Uterus (tissue), 2 donors: ENCODE results near the gene TXNIP.

Source experiments
- POLR2A ChIP-seq, 2 donors: fragments of 450-650 bp; IDR thresholded peaks; one replicate each; pipeline ENCODE4 v1.6.1; 2016; ENCODE audit warnings: antibody characterized with exemption in 2 of 2, mild to moderate bottlenecking in 1 of 2, moderate library complexity in 1 of 2
- TF ChIP-seq, protein P1 (sequence below), 4 experiments: fragments of 200-600 bp in 2 of 4; fragments of 450-650 bp in 2 of 4; sonication (generic) in 2 of 4; IDR thresholded peaks; one replicate each; pipeline ENCODE4 v1.5.1; 2016 to 2019; ENCODE audit warnings: antibody characterized with exemption in 4 of 4, mild to moderate bottlenecking in 2 of 4, moderate library complexity in 1 of 4

DNA sequence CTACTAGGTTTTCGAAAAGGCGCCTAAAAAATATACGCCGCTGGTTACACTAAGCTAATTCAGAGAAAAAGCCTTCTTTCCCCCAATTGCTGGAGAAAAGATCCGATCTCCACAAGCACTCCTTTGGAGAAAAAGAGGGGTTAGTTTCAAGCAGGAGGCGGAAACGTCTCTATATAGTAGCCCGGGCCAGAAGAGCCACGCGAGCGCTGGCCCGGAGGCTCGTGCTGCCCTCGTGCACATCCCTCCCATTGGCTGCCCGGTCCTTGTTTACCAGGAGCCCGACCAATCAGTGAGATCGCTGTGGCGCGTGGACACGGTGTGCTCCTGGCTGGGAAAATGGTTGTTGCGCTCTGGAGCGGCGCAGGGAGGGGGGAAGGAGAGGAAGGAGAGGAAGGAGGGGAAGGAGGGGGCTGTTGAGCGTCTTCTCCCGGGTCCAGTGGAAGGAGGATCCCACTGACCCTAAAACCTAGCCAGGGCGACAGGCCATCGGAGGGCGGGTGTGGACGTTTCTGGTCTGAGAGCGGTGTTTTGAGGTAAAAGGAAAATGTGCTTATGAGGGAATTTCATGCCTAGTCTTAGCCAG is at the start of gene TXNIP:
- TF ChIP-seq, protein P1, sequence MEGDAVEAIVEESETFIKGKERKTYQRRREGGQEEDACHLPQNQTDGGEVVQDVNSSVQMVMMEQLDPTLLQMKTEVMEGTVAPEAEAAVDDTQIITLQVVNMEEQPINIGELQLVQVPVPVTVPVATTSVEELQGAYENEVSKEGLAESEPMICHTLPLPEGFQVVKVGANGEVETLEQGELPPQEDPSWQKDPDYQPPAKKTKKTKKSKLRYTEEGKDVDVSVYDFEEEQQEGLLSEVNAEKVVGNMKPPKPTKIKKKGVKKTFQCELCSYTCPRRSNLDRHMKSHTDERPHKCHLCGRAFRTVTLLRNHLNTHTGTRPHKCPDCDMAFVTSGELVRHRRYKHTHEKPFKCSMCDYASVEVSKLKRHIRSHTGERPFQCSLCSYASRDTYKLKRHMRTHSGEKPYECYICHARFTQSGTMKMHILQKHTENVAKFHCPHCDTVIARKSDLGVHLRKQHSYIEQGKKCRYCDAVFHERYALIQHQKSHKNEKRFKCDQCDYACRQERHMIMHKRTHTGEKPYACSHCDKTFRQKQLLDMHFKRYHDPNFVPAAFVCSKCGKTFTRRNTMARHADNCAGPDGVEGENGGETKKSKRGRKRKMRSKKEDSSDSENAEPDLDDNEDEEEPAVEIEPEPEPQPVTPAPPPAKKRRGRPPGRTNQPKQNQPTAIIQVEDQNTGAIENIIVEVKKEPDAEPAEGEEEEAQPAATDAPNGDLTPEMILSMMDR (IDR thresholded peaks at IDR 0.05): peak in 1 of 4 experiments; percentile 23
- TF ChIP-seq POLR2A (IDR thresholded peaks at IDR 0.05): peak; percentile 91 to 95
